Putamen (tissue), 1 donor: ENCODE data around the gene TEX48.

Experiments used
- DNase-seq: peaks from one replicate; pipeline ENCODE4 v3.0.0-alpha.2; 2016; ENCODE audit warnings: low spot score

Gene TEX48

GRCh38 chr9:114681594-114682332 is at the start of gene TEX48:
Gene TEX48, minus strand, starts transcription at chr9:114682192. Its CDS starts 10,469 bp downstream, at chr9:114671723.
- peak; percentile 45 for DNase-seq

GRCh38 chr9:114731701-114732100 is 49.7 kb upstream of the TEX48 start:
- no peak for DNase-seq

GRCh38 chr9:114729706-114730105 is 47.7 kb upstream of the TEX48 start:
- peak; percentile 18 for DNase-seq

GRCh38 chr9:114725930-114726329 is 43.9 kb upstream of the TEX48 start:
- no peak for DNase-seq

GRCh38 chr9:114724744-114725143 is 42.8 kb upstream of the TEX48 start:
- DNase-seq = no peak

GRCh38 chr9:114723931-114724330 is 41.9 kb upstream of the TEX48 start:
- DNase-seq = no peak

- no peak for DNase-seq
Measured at GRCh38 chr9:114722937-114723620, 41.1 kb upstream of the TEX48 start.

GRCh38 chr9:114722081-114722621 is 40.2 kb upstream of the TEX48 start:
- DNase-seq = no peak

GRCh38 chr9:114721491-114722079 is 39.6 kb upstream of the TEX48 start:
- no peak for DNase-seq

GRCh38 chr9:114720086-114720676 is 38.2 kb upstream of the TEX48 start:
- no peak for DNase-seq

GRCh38 chr9:114719290-114719689 is 37.3 kb upstream of the TEX48 start:
- DNase-seq = no peak

GRCh38 chr9:114718801-114719221 is 36.8 kb upstream of the TEX48 start:
- no peak for DNase-seq

GRCh38 chr9:114717908-114718486 is 36.0 kb upstream of the TEX48 start:
- DNase-seq = no peak

GRCh38 chr9:114709636-114710035 is 27.6 kb upstream of the TEX48 start:
- no peak for DNase-seq

GRCh38 chr9:114706711-114707110 is 24.7 kb upstream of the TEX48 start:
- DNase-seq = no peak

- no peak for DNase-seq
Measured at GRCh38 chr9:114701988-114702387, 20.0 kb upstream of the TEX48 start.

GRCh38 chr9:114697951-114698351 is 16.0 kb upstream of the TEX48 start:
- no peak for DNase-seq

GRCh38 chr9:114696814-114697544 is 15.0 kb upstream of the TEX48 start:
- no peak for DNase-seq

- DNase-seq = no peak
Measured at GRCh38 chr9:114695948-114696347, 14.0 kb upstream of the TEX48 start.

GRCh38 chr9:114694719-114695269 is 12.8 kb upstream of the TEX48 start:
- DNase-seq = no peak

GRCh38 chr9:114694146-114694545 is 12.2 kb upstream of the TEX48 start:
- DNase-seq = no peak
